GM20000 (cell line): ENCODE data around the gene CCDC183.
"Not testable (repeated sequence)": the region's sequence is repeated elsewhere in the genome, so short reads cannot be mapped to it uniquely, and the experiment has no call there.

Source experiments
- DNase-seq: peaks from one replicate; pipeline ENCODE4 v3.0.0; 2012; ENCODE audit warnings: low spot score
- TF ChIP-seq, protein P1 (sequence below): IDR thresholded peaks from 2 replicates; pipeline ENCODE4 v1.5.1; 2012; ENCODE audit warnings: mild to moderate bottlenecking, control low read depth; ENCODE audit errors: extremely low read depth, missing control alignments

Gene CCDC183

GRCh38 chr9:136840877-136841645, 44.9 kb downstream of the CCDC183 start:
- no peak for DNase-seq
- TF ChIP-seq, protein P1, sequence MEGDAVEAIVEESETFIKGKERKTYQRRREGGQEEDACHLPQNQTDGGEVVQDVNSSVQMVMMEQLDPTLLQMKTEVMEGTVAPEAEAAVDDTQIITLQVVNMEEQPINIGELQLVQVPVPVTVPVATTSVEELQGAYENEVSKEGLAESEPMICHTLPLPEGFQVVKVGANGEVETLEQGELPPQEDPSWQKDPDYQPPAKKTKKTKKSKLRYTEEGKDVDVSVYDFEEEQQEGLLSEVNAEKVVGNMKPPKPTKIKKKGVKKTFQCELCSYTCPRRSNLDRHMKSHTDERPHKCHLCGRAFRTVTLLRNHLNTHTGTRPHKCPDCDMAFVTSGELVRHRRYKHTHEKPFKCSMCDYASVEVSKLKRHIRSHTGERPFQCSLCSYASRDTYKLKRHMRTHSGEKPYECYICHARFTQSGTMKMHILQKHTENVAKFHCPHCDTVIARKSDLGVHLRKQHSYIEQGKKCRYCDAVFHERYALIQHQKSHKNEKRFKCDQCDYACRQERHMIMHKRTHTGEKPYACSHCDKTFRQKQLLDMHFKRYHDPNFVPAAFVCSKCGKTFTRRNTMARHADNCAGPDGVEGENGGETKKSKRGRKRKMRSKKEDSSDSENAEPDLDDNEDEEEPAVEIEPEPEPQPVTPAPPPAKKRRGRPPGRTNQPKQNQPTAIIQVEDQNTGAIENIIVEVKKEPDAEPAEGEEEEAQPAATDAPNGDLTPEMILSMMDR, result no peak

GRCh38 chr9:136841646-136842379, 45.7 kb downstream of the CCDC183 start:
- not testable (repeated sequence) for DNase-seq

- TF ChIP-seq, protein P1, result peak; percentile 96
- peak; percentile 90 for DNase-seq
These were observed 46.3 kb downstream of the CCDC183 start, which contains the start of gene AJM1 for GRCh38 chr9:136842380-136842948. Gene AJM1, plus strand, starts transcription at chr9:136842478. Its CDS starts 1,937 bp downstream, at chr9:136844415.

- not testable (repeated sequence) for DNase-seq
These were observed 47.1 kb downstream of the CCDC183 start for GRCh38 chr9:136843159-136843800.

- not testable (repeated sequence) for DNase-seq
- TF ChIP-seq, protein P1, result peak; percentile 19
These were observed 47.9 kb downstream of the CCDC183 start for GRCh38 chr9:136843801-136844740.

GRCh38 chr9:136844761-136845464, 48.8 kb downstream of the CCDC183 start:
- DNase-seq, result no peak
- TF ChIP-seq, protein P1, result no peak

DNA sequence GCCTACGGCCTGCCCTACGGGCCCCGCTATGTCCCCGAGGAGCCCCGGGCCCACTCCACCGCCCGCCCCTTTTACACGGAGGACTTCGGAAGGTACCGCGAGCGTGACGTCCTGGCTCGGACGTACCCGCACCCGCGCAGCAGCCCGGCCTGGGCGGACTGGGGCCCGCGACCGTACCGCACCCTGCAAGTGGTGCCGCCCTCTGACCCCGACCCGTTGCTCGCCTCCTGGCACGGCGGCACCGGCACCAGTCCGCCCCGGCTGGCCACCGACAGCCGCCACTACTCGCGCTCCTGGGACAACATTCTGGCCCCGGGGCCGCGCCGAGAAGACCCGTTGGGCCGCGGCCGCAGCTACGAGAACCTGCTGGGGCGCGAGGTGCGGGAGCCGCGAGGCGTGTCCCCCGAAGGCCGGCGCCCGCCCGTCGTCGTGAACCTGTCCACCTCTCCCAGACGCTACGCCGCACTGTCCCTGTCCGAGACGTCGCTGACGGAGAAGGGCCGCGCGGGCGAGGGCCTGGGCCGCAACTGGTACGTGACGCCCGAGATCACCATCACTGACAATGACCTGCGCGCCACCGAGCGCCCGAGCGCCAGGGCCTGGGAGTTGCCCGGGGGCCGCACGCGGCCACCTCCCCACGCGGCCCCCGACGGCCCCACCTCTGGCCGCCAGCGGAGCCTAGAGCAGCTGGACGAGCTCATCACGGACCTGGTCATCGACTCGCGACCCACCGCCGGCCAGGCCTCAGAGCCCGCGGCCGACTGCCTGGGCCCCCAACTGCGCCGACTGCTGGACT, 49.5 kb downstream of the CCDC183 start:
- no peak for DNase-seq
- TF ChIP-seq, protein P1, result no peak
